ENCODE results near the gene WTAP.
"Not testable (repeated sequence)": the region's sequence is repeated elsewhere in the genome, so short reads cannot be mapped to it uniquely, and the experiment has no call there.

WTAP gene

DNA sequence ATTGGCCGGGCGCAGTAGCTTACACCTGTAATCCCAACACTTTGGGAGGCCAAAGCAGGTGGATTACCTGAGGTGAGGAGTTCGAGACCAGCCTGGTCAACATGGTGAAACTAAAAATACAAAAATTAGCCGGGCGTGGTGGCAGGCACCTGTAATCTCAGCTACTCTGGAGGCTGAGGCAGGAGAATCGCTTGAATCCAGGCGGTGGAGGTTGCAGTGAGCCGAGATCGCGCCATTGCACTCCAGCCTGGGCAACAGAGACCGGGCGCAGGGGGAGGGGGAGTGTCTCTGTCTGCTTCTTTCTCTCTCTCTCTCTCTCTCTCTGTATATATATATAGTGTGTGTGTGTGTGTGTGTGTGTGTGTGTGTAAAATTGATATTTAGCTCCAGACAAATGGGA lies 5.2 kb downstream of the WTAP start:
- CTCF ChIA-PET: interaction anchor here (0.8 to 1.9 kb wide), 11 partner anchors 9 to 628 kb away, joined by 3 to 9 read pairs (median 5); partner anchors contain the start of genes ACAT2 and SOD2
- not testable (repeated sequence) for H3K27ac ChIP-seq (ENCODE audit: insufficient read depth in 1 of 2, low read depth in 1 of 2, low read length in 2 of 2, poor library complexity in 1 of 2, severe bottlenecking in 2 of 2); H3K9me3 ChIP-seq (ENCODE audit: control extremely low read depth in 1 of 5, control insufficient read depth in 4 of 5, insufficient read depth in 2 of 5, low read depth in 1 of 5, low read length in 4 of 5); H3K27me3 ChIP-seq (replicated peaks in 2 of 5; ENCODE audit: control insufficient read depth in 4 of 5, insufficient read depth in 5 of 5, low read length in 4 of 5); H3K4me3 ChIP-seq (ENCODE audit: control insufficient read depth in 1 of 7, extremely low read depth in 1 of 7, insufficient read depth in 4 of 7, low read depth in 2 of 7, low read length in 6 of 7); DNase-seq
- POLR2A ChIA-PET: interaction anchor here (0.6 kb wide), 1 partner anchor 119 kb away, joined by 3 read pairs; no protein-coding TSS in a partner anchor
- 86% methylated on average over 7 of the region's 12 CpGs for WGBS (ENCODE audit: insufficient coverage)
- H3K36me3 ChIP-seq (ENCODE audit: control insufficient read depth in 4 of 4, insufficient read depth in 4 of 4, low read length in 3 of 4): peaks cover 2 to 17% (median 6%) of the 10 kb centered on the region in 4 experiments
- peaks cover 10 to 23% (median 20%) of the 10 kb centered on the region in 4 experiments for H3K4me1 ChIP-seq (ENCODE audit: control extremely low read depth in 1 of 4, control insufficient read depth in 4 of 4, insufficient read depth in 4 of 4, low read length in 3 of 4)

DNA sequence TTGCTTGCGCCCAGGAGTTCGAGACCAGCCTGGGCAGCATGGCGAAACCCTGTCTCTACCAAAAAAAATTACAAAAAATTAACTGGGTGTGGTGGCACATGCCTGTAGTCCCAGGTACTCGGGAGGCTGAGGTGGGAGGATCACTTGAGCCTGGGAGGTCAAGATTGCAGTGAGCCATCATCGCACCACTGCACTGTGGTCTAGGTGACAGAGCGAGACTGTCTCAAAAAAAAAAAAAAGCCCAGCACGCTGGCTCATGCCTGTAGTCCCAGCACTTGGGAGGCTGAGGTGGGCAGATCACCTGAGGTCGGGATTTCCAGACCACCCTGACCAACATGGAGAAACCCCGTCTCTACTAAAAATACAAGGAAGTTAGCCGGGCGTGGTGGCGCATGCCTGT lies 6.1 kb downstream of the WTAP start:
- CTCF ChIA-PET: interaction anchor here (0.8 to 1.9 kb wide), 7 partner anchors 7 to 629 kb away, joined by 3 to 9 read pairs (median 5); no protein-coding TSS in a partner anchor
- H3K27me3 ChIP-seq (replicated peaks in 2 of 5; ENCODE audit: control insufficient read depth in 4 of 5, insufficient read depth in 5 of 5, low read length in 4 of 5); H3K27ac ChIP-seq (ENCODE audit: insufficient read depth in 1 of 2, low read depth in 1 of 2, low read length in 2 of 2, poor library complexity in 1 of 2, severe bottlenecking in 2 of 2); DNase-seq; H3K9me3 ChIP-seq (ENCODE audit: control extremely low read depth in 1 of 5, control insufficient read depth in 4 of 5, insufficient read depth in 2 of 5, low read depth in 1 of 5, low read length in 4 of 5); H3K4me3 ChIP-seq (ENCODE audit: control insufficient read depth in 1 of 7, extremely low read depth in 1 of 7, insufficient read depth in 4 of 7, low read depth in 2 of 7, low read length in 6 of 7); POLR2A ChIA-PET: not testable (repeated sequence)
- Histone ChIP-seq H3K4me1 (ENCODE audit: control extremely low read depth in 1 of 4, control insufficient read depth in 4 of 4, insufficient read depth in 4 of 4, low read length in 3 of 4) (peaks cover 10 to 23% (median 20%) of the 10 kb centered on the region in 4 experiments), H3K36me3 (ENCODE audit: control insufficient read depth in 4 of 4, insufficient read depth in 4 of 4, low read length in 3 of 4) (peaks cover 3 to 22% (median 11%) of the 10 kb centered on the region in 4 experiments)
- WGBS (ENCODE audit: insufficient coverage): 98% methylated on average over 5 of the region's 12 CpGs

DNA sequence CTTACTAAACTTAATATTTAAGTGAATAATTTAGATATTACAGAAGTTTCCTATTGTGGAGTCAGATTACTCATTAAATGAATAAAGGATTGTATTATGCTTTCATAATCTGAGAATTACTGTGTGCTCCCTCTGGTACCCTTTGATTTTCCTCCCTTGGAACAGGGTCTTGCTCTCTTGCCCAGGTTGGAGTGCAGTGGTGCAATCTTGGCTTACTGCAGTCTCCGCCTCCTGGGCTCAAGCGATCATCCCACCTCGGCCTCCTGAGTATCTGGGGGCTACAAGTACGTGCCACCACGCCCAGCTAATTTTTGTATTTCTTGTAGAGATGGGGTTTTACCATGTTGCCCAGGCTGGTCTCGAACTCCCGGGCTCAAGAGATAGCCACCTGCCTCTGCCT lies 9.6 kb downstream of the WTAP start:
- Histone ChIP-seq H3K9me3 (ENCODE audit: control extremely low read depth in 1 of 5, control insufficient read depth in 4 of 5, insufficient read depth in 2 of 5, low read depth in 1 of 5, low read length in 4 of 5) (no peaks in the 10 kb centered on the region), H3K36me3 (ENCODE audit: control insufficient read depth in 4 of 4, insufficient read depth in 4 of 4, low read length in 3 of 4) (peaks cover 2 to 40% (median 22%) of the 10 kb centered on the region in 4 experiments), H3K27ac (ENCODE audit: insufficient read depth in 1 of 2, low read depth in 1 of 2, low read length in 2 of 2, poor library complexity in 1 of 2, severe bottlenecking in 2 of 2) (no peak overlapping the region), H3K4me3 (ENCODE audit: control insufficient read depth in 1 of 7, extremely low read depth in 1 of 7, insufficient read depth in 4 of 7, low read depth in 2 of 7, low read length in 6 of 7) (no peak overlapping the region), H3K27me3 (replicated peaks in 2 of 5; ENCODE audit: control insufficient read depth in 4 of 5, insufficient read depth in 5 of 5, low read length in 4 of 5) (no peaks in the 10 kb centered on the region), H3K4me1 (ENCODE audit: control extremely low read depth in 1 of 4, control insufficient read depth in 4 of 4, insufficient read depth in 4 of 4, low read length in 3 of 4) (peaks cover 0 to 2% (median 0%) of the 10 kb centered on the region in 4 experiments)
- CTCF ChIA-PET: interaction anchor here (1.0 to 3.7 kb wide), 5 partner anchors 10 to 54 kb away, joined by 3 to 28 read pairs (median 4); partner anchors contain the start of genes MRPL18 and SOD2
- 80% methylated on average over 6 of the region's 7 CpGs for WGBS (ENCODE audit: insufficient coverage)
- DNase-seq: no peak
- POLR2A ChIA-PET: no interaction called here

DNA sequence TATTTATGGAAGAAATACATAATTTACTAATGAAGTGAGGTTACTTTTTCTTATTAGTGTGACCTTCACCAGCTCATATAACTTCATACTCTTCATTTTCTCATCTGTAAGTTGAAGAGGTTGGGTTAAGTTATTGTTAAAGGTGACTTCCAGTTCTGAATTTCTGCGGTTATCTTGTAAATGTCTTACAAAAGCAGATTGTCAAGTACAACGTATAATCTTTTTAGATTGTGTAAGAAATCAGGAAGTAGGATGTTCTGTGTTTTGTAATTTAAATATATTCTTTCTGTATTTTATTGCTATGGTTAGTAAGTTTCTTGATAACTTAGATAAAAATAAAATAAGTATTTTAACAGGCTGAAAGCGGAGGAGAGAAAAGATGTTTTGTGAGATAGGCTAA lies 12.0 kb downstream of the WTAP start:
- Histone ChIP-seq H3K9me3 (ENCODE audit: control extremely low read depth in 1 of 5, control insufficient read depth in 4 of 5, insufficient read depth in 2 of 5, low read depth in 1 of 5, low read length in 4 of 5) (no peaks in the 10 kb centered on the region), H3K4me1 (ENCODE audit: control extremely low read depth in 1 of 4, control insufficient read depth in 4 of 4, insufficient read depth in 4 of 4, low read length in 3 of 4) (peaks cover 0 to 2% (median 0%) of the 10 kb centered on the region in 4 experiments), H3K27me3 (replicated peaks in 2 of 5; ENCODE audit: control insufficient read depth in 4 of 5, insufficient read depth in 5 of 5, low read length in 4 of 5) (no peaks in the 10 kb centered on the region), H3K27ac (ENCODE audit: insufficient read depth in 1 of 2, low read depth in 1 of 2, low read length in 2 of 2, poor library complexity in 1 of 2, severe bottlenecking in 2 of 2) (peak overlapping the region in 1 of 2 experiments; percentile 39), H3K4me3 (ENCODE audit: control insufficient read depth in 1 of 7, extremely low read depth in 1 of 7, insufficient read depth in 4 of 7, low read depth in 2 of 7, low read length in 6 of 7) (no peak overlapping the region), H3K36me3 (ENCODE audit: control insufficient read depth in 4 of 4, insufficient read depth in 4 of 4, low read length in 3 of 4) (peaks cover 6 to 62% (median 35%) of the 10 kb centered on the region in 4 experiments)
- WGBS (ENCODE audit: insufficient coverage): no CpG with 5 or more reads among the region's 3 CpGs
- ChIA-PET POLR2A (interaction anchor here (0.6 kb wide), 2 partner anchors 903 to 1488 kb away, joined by 3 read pairs; no protein-coding TSS in a partner anchor), CTCF (interaction anchor here (1.8 to 3.7 kb wide), 2 partner anchors 10 to 49 kb away, joined by 9 to 28 read pairs; partner anchors contain the start of gene SOD2)
- no peak for DNase-seq

DNA sequence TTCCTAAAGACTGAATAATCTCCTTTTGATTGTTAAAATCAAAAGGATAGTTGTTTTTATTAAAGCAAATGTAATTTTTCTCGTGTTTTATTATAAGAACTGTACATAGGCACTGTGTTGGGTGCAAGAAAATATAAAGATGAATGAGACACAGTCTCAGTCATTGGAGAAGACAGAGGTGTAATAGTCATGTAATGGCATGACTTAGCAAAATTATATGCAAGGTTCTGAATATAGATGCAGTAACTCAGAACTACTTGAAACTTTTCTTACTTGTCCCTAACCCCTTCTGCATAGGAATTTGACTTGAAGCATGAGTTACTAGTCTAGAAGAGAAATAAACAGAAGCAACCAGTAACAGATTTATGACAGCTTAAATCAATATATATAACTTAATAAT lies 14.9 kb downstream of the WTAP start:
- Histone ChIP-seq H3K4me3 (ENCODE audit: control insufficient read depth in 1 of 7, extremely low read depth in 1 of 7, insufficient read depth in 4 of 7, low read depth in 2 of 7, low read length in 6 of 7) (no peak overlapping the region), H3K27ac (ENCODE audit: insufficient read depth in 1 of 2, low read depth in 1 of 2, low read length in 2 of 2, poor library complexity in 1 of 2, severe bottlenecking in 2 of 2) (no peak overlapping the region), H3K4me1 (ENCODE audit: control extremely low read depth in 1 of 4, control insufficient read depth in 4 of 4, insufficient read depth in 4 of 4, low read length in 3 of 4) (peaks cover 0 to 2% (median 0%) of the 10 kb centered on the region in 4 experiments), H3K36me3 (ENCODE audit: control insufficient read depth in 4 of 4, insufficient read depth in 4 of 4, low read length in 3 of 4) (peaks cover 14 to 83% (median 52%) of the 10 kb centered on the region in 4 experiments), H3K27me3 (replicated peaks in 2 of 5; ENCODE audit: control insufficient read depth in 4 of 5, insufficient read depth in 5 of 5, low read length in 4 of 5) (no peaks in the 10 kb centered on the region), H3K9me3 (ENCODE audit: control extremely low read depth in 1 of 5, control insufficient read depth in 4 of 5, insufficient read depth in 2 of 5, low read depth in 1 of 5, low read length in 4 of 5) (no peaks in the 10 kb centered on the region)
- WGBS (ENCODE audit: insufficient coverage): 100% methylated on average over 1 of the region's 1 CpG
- ChIA-PET POLR2A (interaction anchor here (0.7 to 0.9 kb wide), 2 partner anchors 19 to 43 kb away, joined by 3 to 4 read pairs; no protein-coding TSS in a partner anchor), CTCF (interaction anchor here (0.7 to 1.6 kb wide), 6 partner anchors 10 to 37 kb away, joined by 3 to 10 read pairs (median 4); no protein-coding TSS in a partner anchor)
- DNase-seq: no peak

DNA sequence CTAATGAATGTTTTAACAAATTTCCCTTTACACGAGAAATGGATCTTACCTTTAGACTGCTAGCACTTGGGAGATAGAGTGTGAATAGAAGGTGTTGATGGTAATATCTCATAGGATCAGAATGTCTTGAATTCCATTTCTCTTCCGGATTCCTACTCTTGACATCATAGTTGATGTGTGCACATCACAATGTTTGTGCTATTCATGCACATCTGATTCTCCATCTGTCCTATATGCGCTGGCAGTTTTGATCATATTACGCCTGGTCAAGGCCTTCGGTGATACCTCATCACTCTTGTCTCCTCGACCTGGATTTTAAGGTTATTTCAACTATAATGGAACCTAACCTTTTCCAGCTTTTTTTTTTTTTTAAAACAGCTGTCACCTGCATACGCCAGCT lies 17.8 kb downstream of the WTAP start:
- Histone ChIP-seq H3K9me3 (ENCODE audit: control extremely low read depth in 1 of 5, control insufficient read depth in 4 of 5, insufficient read depth in 2 of 5, low read depth in 1 of 5, low read length in 4 of 5) (no peaks in the 10 kb centered on the region), H3K27ac (ENCODE audit: insufficient read depth in 1 of 2, low read depth in 1 of 2, low read length in 2 of 2, poor library complexity in 1 of 2, severe bottlenecking in 2 of 2) (no peak overlapping the region), H3K36me3 (ENCODE audit: control insufficient read depth in 4 of 4, insufficient read depth in 4 of 4, low read length in 3 of 4) (peaks cover 16 to 88% (median 52%) of the 10 kb centered on the region in 4 experiments), H3K4me1 (ENCODE audit: control extremely low read depth in 1 of 4, control insufficient read depth in 4 of 4, insufficient read depth in 4 of 4, low read length in 3 of 4) (no peaks in the 10 kb centered on the region), H3K27me3 (replicated peaks in 2 of 5; ENCODE audit: control insufficient read depth in 4 of 5, insufficient read depth in 5 of 5, low read length in 4 of 5) (no peaks in the 10 kb centered on the region), H3K4me3 (ENCODE audit: control insufficient read depth in 1 of 7, extremely low read depth in 1 of 7, insufficient read depth in 4 of 7, low read depth in 2 of 7, low read length in 6 of 7) (no peak overlapping the region)
- CTCF ChIA-PET: interaction anchor here (1.3 to 3.1 kb wide), 3 partner anchors 54 to 108 kb away, joined by 3 to 12 read pairs (median 7); no protein-coding TSS in a partner anchor
- POLR2A ChIA-PET: no interaction called here
- DNase-seq: no peak
- WGBS (ENCODE audit: insufficient coverage): 98% methylated on average over 4 of the region's 7 CpGs

DNA sequence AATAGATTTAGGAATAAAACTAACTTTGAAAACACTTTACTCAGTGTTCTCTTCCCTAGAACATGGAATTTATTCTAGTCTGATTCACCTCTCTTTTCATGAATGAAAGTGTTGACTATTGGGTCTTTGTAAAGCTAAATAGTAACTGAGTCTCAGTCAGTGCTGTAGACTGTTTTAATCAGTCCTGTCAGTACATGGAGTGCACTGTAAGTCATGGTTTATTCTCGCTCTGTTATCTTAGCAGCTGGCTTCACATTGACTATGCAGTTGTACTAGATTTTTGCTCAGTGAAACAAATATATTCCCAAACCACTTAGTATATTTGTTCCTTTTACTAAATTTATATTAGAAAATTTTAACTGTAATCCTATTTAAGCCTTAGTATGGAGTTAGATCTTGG lies 19.5 kb downstream of the WTAP start:
- Histone ChIP-seq H3K4me1 (ENCODE audit: control extremely low read depth in 1 of 4, control insufficient read depth in 4 of 4, insufficient read depth in 4 of 4, low read length in 3 of 4) (no peaks in the 10 kb centered on the region), H3K27me3 (replicated peaks in 2 of 5; ENCODE audit: control insufficient read depth in 4 of 5, insufficient read depth in 5 of 5, low read length in 4 of 5) (no peaks in the 10 kb centered on the region), H3K9me3 (ENCODE audit: control extremely low read depth in 1 of 5, control insufficient read depth in 4 of 5, insufficient read depth in 2 of 5, low read depth in 1 of 5, low read length in 4 of 5) (no peaks in the 10 kb centered on the region), H3K27ac (ENCODE audit: insufficient read depth in 1 of 2, low read depth in 1 of 2, low read length in 2 of 2, poor library complexity in 1 of 2, severe bottlenecking in 2 of 2) (no peak overlapping the region), H3K36me3 (ENCODE audit: control insufficient read depth in 4 of 4, insufficient read depth in 4 of 4, low read length in 3 of 4) (peaks cover 17 to 89% (median 54%) of the 10 kb centered on the region in 4 experiments), H3K4me3 (ENCODE audit: control insufficient read depth in 1 of 7, extremely low read depth in 1 of 7, insufficient read depth in 4 of 7, low read depth in 2 of 7, low read length in 6 of 7) (no peak overlapping the region)
- CTCF ChIA-PET: interaction anchor here (0.7 to 3.1 kb wide), 7 partner anchors 10 to 55 kb away, joined by 3 to 12 read pairs (median 6); no protein-coding TSS in a partner anchor
- POLR2A ChIA-PET: interaction anchor here (1.1 kb wide), 1 partner anchor 55 kb away, joined by 3 read pairs; no protein-coding TSS in a partner anchor
- no peak for DNase-seq
- WGBS (ENCODE audit: insufficient coverage): no CpG with 5 or more reads among the region's 1 CpG

All from common myeloid progenitor, CD34-positive (primary cell).